ENCODE results near the gene TEX29. TPM values are rescaled to one million over a fixed set of nuclear protein-coding genes. Genes with fewer than 3 reads are reported as not detected.

TEX29 gene
- total RNA-seq (2013; cell fraction: nucleolus; rRNA removed) = not detected in 2 replicates
- not detected in 2 replicates for total RNA-seq (2014; rRNA removed)
- not detected in 2 replicates for total RNA-seq (2014; rRNA removed; fragmentation: Illumina TruSeq; extraction: Trizol)
- total RNA-seq (2021) = not detected in 2 replicates
- 0.93 TPM for polyA plus RNA-seq (2011; ENCODE audit: low read depth)
- 0.30 and 0.35 TPM in 2 replicates for polyA plus RNA-seq (2011; rRNA removed)
- 0.28 and 0.36 TPM in 2 replicates for polyA plus RNA-seq (2011; cell fraction: cytosol; rRNA removed)
- polyA plus RNA-seq (2011; cell fraction: nucleus; rRNA removed) = 1.3 and 2.2 TPM in 2 replicates
- polyA plus RNA-seq (2012) = 0.42 and 0.79 TPM in 2 replicates
- polyA plus RNA-seq (2014; fragmentation: Illumina TruSeq; extraction: Trizol) = not detected in 2 replicates
- under 1 TPM in 1 of 2 experiments, not detected in 1; 0.14 TPM for polyA plus RNA-seq (2014; fragmentation: Nextera tagmentation; extraction: Ambion mirVana)
- 0.18 and 0.22 TPM in 2 replicates for polyA plus RNA-seq (2014; rRNA removed)
- not detected for polyA plus RNA-seq (2016; fragmentation: Nextera tagmentation; extraction: Ambion mirVana)
- not detected in 2 replicates for polyA minus RNA-seq (2011; rRNA and poly(A)+ RNA removed)
- not detected in 2 replicates for polyA minus RNA-seq (2011; cell fraction: cytosol; rRNA and poly(A)+ RNA removed)
- not detected in 2 replicates for polyA minus RNA-seq (2011; cell fraction: nucleus; rRNA and poly(A)+ RNA removed)
- Bru-seq, nascent RNA = percentile 61 among the genes with signal in this experiment
- BruChase-seq, experiment 1, labeled RNA remaining after a 6-hour chase = percentile 63 among the genes with signal in this experiment
- percentile 62 among the genes with signal in this experiment for BruChase-seq, experiment 2, labeled RNA remaining after a 2-hour chase
- long read RNA-seq, experiment 1 = 0 reads
- long read RNA-seq, experiment 2 = 0 reads

DNA sequence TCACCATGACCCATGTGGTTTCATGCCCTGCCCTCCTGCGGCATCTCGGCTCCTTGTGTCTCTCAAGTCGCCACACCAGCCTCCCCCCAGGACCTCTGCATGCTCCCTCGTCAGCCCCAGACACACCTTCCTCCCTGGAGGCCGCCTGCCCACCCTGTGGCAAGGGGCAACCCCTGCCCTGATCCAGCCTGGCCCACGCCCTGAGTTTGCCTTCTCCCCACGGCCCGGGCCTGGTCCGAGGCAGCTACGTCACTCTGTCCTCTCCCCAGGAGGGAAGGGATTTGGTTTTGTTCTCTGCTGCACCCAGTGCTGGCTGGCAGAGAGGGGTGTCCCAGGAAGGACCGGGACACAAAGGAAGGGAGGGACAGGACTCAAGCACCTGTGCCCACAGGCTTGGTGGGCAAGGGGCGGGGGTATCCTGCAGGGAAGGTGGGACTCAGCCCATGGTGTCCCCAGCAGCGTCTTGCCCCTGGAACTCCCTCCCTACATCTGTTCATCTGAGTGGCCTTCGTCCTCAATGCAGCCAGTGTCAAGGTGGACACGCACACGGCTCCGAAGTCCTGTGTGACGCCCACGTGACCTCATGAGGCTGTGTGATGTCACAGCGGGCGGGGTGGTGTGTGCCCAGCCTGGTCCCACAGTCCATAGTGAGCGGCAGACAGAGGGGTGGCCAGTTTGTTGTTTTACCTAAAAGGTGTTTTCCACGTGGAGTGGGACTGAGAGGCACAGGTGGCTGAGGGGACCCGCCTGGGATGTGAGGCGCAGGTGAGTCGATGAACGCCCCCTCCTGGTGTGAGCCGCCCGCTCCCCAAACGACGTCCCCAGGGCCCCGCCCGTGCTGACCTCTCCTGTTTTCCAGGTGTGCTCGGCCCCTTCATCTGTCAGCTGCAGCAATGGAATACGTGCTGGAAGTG is at the start of gene TEX29:
Gene TEX29, plus strand, starts transcription at position 645 of the 914 bp plus-strand sequence. Its CDS starts 249 bp downstream, at position 894.
- Histone ChIP-seq H3K4me1 (ENCODE audit: control insufficient read depth, insufficient read depth, low read length) (no peaks in the 10 kb centered on the region; the same call in 1 of the 2 replicates), H3K4me3 (no peak within 1 kb of the TSS), H3K9ac (ENCODE audit: control insufficient read depth, insufficient read depth, low read length) (no peak within 1 kb of the TSS), H3K36me3 (ENCODE audit: control insufficient read depth in 2 of 2, insufficient read depth in 2 of 2, low read length in 1 of 2) (peaks cover 0 to 2% of the 10 kb centered on the region in 2 experiments; a peak in 2 of 4 replicates), H4K20me1 (ENCODE audit: control insufficient read depth, insufficient read depth) (no peaks in the 10 kb centered on the region), H3K9me3 (replicated peaks; ENCODE audit: control insufficient read depth, insufficient read depth, low read length) (no peaks in the 10 kb centered on the region), H3K27me3 (replicated peaks in 1 of 2; ENCODE audit: control insufficient read depth in 2 of 2, insufficient read depth in 2 of 2, low read length in 1 of 2) (no peaks in the 10 kb centered on the region), H3K4me2 (ENCODE audit: control insufficient read depth, insufficient read depth) (no peak within 1 kb of the TSS), H3K27ac (ENCODE audit: control insufficient read depth, insufficient read depth) (no peak within 1 kb of the TSS), H2AFZ (ENCODE audit: control insufficient read depth, low read depth, low read length) (no peak within 1 kb of the TSS), H3K79me2 (ENCODE audit: control insufficient read depth, insufficient read depth, low read length) (no peaks in the 10 kb centered on the region)
- BruUV-seq (replicated peaks) = no TSS peak
- 80% methylated on average over 35 of the region's 35 CpGs for WGBS (ENCODE audit: insufficient coverage, insufficient replicate concordance, low lambda C conversion rate, missing lambda C conversion rate)
- intact Hi-C loops (cut with micrococcal nuclease; ENCODE audit: unreplicated experiment) = no loop called here
- 0 out of 2 replicates have a peak, but pooled peaks have one; percentile 16 for TF ChIP-seq POLR2A (IDR thresholded peaks at IDR 0.05; ENCODE audit: low read depth, low read length)
- no peak for TF ChIP-seq NRF1 (conservative IDR thresholded peaks at IDR 0.05; ENCODE audit: low read depth, low read length)
- no peak for TF ChIP-seq PML (IDR thresholded peaks at IDR 0.05; ENCODE audit: low read length)
- FAIRE-seq (no peak), ATAC-seq (no peak), DNase-seq (ENCODE audit: low read depth, low spot score) (no peak)
- ChIA-PET SMC1A (ENCODE audit: uncharacterized antibody, unreplicated experiment) (no interaction called here), CTCF (no interaction called here), POLR2A (no interaction called here), RAD21 (ENCODE audit: unreplicated experiment) (no interaction called here)
- in situ Hi-C loops (cut with MboI) = no loop called here

Data from GM12878 (cell line).